HG03066 (cell line): ENCODE results near the gene TNP2.
"Not testable (repeated sequence)": the region's sequence is repeated elsewhere in the genome, so short reads cannot be mapped to it uniquely, and the experiment has no call there.

Experiments
- ATAC-seq: cut with Tn5 transposase; IDR thresholded peaks from one replicate; pipeline ENCODE4 v1.9.1; 2021; ENCODE audit warnings: low read depth; ENCODE audit not compliant: unreplicated experiment

The TNP2 gene

GRCh38 chr16:11301645-11302501 is 32.7 kb upstream of the TNP2 start:
- ATAC-seq: no peak

- ATAC-seq: no peak
These were observed 31.4 kb upstream of the TNP2 start for GRCh38 chr16:11300560-11300892.

GRCh38 chr16:11299865-11300559 is 30.9 kb upstream of the TNP2 start:
- no peak for ATAC-seq

GRCh38 chr16:11298950-11299547 is 29.9 kb upstream of the TNP2 start:
- ATAC-seq: not testable (repeated sequence)

GRCh38 chr16:11298143-11298900 is 29.2 kb upstream of the TNP2 start:
- ATAC-seq: no peak

- peak; percentile 79 for ATAC-seq
These were observed 28.5 kb upstream of the TNP2 start for GRCh38 chr16:11297492-11298142.

GRCh38 chr16:11296706-11297491 is 27.8 kb upstream of the TNP2 start:
- ATAC-seq: peak; percentile 29

GRCh38 chr16:11296351-11296705 is 27.2 kb upstream of the TNP2 start:
- no peak for ATAC-seq

- ATAC-seq: no peak
These were observed 26.5 kb upstream of the TNP2 start for GRCh38 chr16:11295672-11296071.

GRCh38 chr16:11292076-11292748 is 23.1 kb upstream of the TNP2 start:
- no peak for ATAC-seq

- ATAC-seq: no peak
These were observed 22.1 kb upstream of the TNP2 start for GRCh38 chr16:11291091-11291703.

GRCh38 chr16:11290102-11290893 is 21.2 kb upstream of the TNP2 start:
- ATAC-seq: no peak

GRCh38 chr16:11289696-11290095 is 20.6 kb upstream of the TNP2 start:
- ATAC-seq: not testable (repeated sequence)

- ATAC-seq: no peak
These were observed 20.1 kb upstream of the TNP2 start for GRCh38 chr16:11289202-11289601.

- ATAC-seq: no peak
These were observed 16.7 kb upstream of the TNP2 start for GRCh38 chr16:11285842-11286241.

GRCh38 chr16:11283820-11284248 is 14.7 kb upstream of the TNP2 start:
- ATAC-seq: no peak

GRCh38 chr16:11280616-11281522 is 11.7 kb upstream of the TNP2 start, which contains the start of gene PRM1:
Gene PRM1, minus strand, starts transcription at chr16:11281330. Its CDS starts 92 bp downstream, at chr16:11281238.
- ATAC-seq: no peak
